ENCODE data around the gene FICD. TPM values are rescaled to one million over a fixed set of nuclear protein-coding genes. Genes with fewer than 3 reads are reported as not detected.

The FICD gene
- total and polyA plus RNA-seq, 2 of the 13 experiments (the other 11 are each of a cell fraction or from before 2014, with no cell fraction given): 0.99 to 3.0 TPM

- peak; percentile 39; the same call in 1 of the 2 replicates for TF ChIP-seq E2F1 (CRISPR knock-in tag; IDR thresholded peaks at IDR 0.05)
- no peak for TF ChIP-seq NKX3-1 (CRISPR knock-in tag; IDR thresholded peaks at IDR 0.05)
- no peak for TF ChIP-seq NFIB (CRISPR knock-in tag; IDR thresholded peaks at IDR 0.05; ENCODE audit: borderline replicate concordance)
- TF ChIP-seq TCF7 (IDR thresholded peaks at IDR 0.05; ENCODE audit: low read depth): no peak
- no peak for TF ChIP-seq THAP8 (CRISPR knock-in tag; IDR thresholded peaks at IDR 0.05; ENCODE audit: borderline replicate concordance)
- no peak for TF ChIP-seq HOXA7 (CRISPR knock-in tag; IDR thresholded peaks at IDR 0.05)
- TF ChIP-seq DDIT3 (CRISPR knock-in tag; IDR thresholded peaks at IDR 0.05): no peak
- TF ChIP-seq ZBTB20 (CRISPR knock-in tag; IDR thresholded peaks at IDR 0.05; ENCODE audit: borderline replicate concordance, low read depth): peak; percentile 81
- TF ChIP-seq ZNF235 (CRISPR knock-in tag; IDR thresholded peaks at IDR 0.05; ENCODE audit: borderline replicate concordance): no peak
- peak; percentile 86 for TF ChIP-seq NFRKB (IDR thresholded peaks at IDR 0.05)
- no peak for TF ChIP-seq ZNF800 (CRISPR knock-in tag; IDR thresholded peaks at IDR 0.05)
- 0 out of 2 replicates have a peak, but pooled peaks have one; percentile 34 for TF ChIP-seq NFKBIZ (CRISPR knock-in tag; IDR thresholded peaks at IDR 0.05)
- TF ChIP-seq TAF1 (CRISPR knock-in tag; IDR thresholded peaks at IDR 0.05): peak; percentile 93
- TF ChIP-seq ZNF350 (CRISPR knock-in tag; IDR thresholded peaks at IDR 0.05; ENCODE audit: borderline replicate concordance, low read depth): no peak
- no peak for TF ChIP-seq TFE3 (CRISPR knock-in tag; IDR thresholded peaks at IDR 0.05)
- TF ChIP-seq NCOR1 (IDR thresholded peaks at IDR 0.05; ENCODE audit: borderline replicate concordance, low read length): peak; percentile 19; the same call in 1 of the 2 replicates
- TF ChIP-seq GATAD2A (CRISPR knock-in tag; IDR thresholded peaks at IDR 0.05): no peak
- TF ChIP-seq ARID2 (CRISPR knock-in tag; IDR thresholded peaks at IDR 0.05; ENCODE audit: borderline replicate concordance): no peak
- no peak; the same call in 1 of the 2 replicates for TF ChIP-seq MYPOP (CRISPR knock-in tag; IDR thresholded peaks at IDR 0.05)
- no peak; the same call in 1 of the 2 replicates for TF ChIP-seq ZNF768 (CRISPR knock-in tag; IDR thresholded peaks at IDR 0.05)
- no peak for TF ChIP-seq TEAD2 (CRISPR knock-in tag; IDR thresholded peaks at IDR 0.05)
- no peak for TF ChIP-seq CBX1 (IDR thresholded peaks at IDR 0.05; ENCODE audit: low read depth)
- no peak for TF ChIP-seq ZNF577 (CRISPR knock-in tag; IDR thresholded peaks at IDR 0.05; ENCODE audit: borderline replicate concordance, low read depth)
These were observed 46.0 kb downstream of the FICD start, which contains the start of gene SART3 (continued) for GRCh38 chr12:108560752-108561719.

Data from HepG2 (cell line).